IPS DF 19.7 (cell line): ENCODE results near the gene GET4.

Source experiments
- DNase-seq: peaks from one replicate; pipeline ENCODE4 v3.0.0-alpha.2; 2013; ENCODE audit warnings: low read depth, low spot score

The GET4 gene

DNA sequence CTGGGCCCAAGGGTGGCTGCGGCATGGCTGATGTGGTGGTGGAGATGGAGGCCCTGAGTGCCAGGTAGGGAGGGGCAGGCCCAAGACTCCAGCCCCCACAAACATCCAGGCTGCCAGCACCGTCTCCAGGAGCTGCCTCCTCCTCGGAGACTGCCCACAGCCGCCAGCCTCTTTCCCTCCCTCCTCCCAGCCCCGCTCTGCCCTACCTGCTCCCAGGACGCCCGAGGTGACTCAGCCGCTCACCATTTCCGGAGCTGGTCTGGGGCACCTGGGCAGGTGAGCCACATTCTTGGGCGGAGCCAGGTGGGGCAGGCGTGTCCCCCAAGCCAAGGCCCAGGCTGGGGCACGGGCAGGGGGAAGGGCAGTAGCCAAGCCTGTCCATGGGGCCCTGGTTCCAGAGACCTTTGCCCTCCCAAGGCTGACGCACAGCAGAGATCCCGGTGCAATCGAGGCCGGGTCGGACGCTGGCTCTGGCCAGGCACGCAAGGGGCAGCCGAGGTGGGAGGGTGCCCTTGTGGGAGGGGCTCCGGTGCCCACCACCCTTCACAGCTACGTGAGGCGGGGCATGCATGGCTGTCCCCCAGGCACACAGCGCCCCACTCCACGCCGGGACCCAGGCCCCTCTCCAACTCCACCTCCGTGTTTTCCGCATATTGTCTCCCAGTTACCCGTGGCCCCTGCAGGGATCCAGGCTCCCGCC lies 69.4 kb downstream of the GET4 start:
- peak; percentile 84 for DNase-seq
